Epidermal melanocyte (primary cell): ENCODE results near the gene CABLES1.
A peak's percentile ranks its signal among the peaks of the same experiment; 100 is the strongest.

ENCODE experiments used
- DNase-seq: peaks from one replicate; pipeline ENCODE4 v3.0.0; 2011; ENCODE audit warnings: low spot score; ENCODE audit not compliant: insufficient read length

The CABLES1 gene

DNA sequence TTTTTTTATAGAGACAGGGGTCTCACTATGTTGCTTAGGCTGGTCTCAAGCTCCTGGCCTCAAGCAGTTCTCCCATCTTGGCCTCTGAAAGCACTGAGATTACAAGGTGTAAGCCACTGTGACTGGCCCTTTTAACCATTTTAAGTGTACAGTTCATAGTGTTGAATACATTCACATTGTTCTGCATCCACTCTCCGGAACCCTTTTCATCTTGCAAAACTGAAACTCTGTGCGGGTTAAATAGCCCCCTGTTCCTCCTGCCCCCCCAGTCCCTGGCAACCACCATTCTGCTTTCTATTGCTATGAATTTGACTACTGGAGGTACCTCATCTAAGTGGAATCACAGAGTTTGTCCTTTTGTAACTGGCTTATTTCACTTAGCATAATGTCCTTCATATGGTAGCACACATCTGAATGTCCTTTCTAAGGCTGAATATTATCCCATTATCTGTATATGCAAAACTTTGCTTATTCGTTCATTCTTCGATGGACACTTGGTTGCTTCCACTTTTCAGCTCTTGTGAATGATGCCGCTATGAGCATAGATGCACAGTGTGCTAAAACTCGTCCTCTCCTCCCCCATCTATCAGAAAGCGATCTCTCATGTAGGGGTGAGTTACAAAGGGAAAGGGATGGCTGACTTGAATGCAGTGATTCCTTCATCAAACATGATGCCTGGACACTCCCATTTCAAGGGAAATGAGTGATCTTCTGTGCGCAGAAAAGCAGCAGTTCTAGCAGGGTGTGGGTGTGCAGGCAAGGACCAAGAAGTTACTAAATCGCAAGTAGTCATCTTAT is 30.2 kb downstream of the CABLES1 start:
- no peak for DNase-seq

DNA sequence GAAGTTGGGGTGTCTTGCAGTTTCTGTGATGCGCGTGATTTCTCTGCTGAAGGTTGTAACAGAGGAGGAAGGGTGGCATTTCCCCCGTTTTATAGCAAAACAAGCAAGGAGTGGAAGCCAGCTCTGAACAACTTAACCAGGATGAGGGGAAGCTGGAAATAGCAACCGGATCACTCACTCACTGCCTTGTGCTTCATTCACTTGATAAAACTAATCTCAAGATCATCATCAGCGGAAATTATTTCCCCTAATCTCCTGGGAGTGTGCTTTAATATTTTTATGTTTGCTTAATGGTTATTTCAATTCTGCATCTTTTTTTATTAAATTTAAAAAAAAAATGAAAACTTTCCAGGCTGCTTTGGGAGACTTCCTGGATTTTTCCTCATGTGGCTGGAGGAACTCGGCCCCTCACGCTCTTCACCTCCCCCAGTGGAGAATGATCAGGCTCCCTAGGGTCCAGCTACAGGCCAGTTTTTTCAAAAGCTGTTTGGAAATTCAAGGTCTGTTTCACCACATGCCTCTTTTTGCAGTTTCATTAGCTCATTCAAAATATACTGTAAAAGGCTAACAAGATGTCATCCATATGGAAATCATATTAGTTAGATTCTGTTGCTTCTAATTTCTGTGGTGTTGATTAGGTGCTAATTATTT is 31.7 kb downstream of the CABLES1 start:
- DNase-seq: no peak

DNA sequence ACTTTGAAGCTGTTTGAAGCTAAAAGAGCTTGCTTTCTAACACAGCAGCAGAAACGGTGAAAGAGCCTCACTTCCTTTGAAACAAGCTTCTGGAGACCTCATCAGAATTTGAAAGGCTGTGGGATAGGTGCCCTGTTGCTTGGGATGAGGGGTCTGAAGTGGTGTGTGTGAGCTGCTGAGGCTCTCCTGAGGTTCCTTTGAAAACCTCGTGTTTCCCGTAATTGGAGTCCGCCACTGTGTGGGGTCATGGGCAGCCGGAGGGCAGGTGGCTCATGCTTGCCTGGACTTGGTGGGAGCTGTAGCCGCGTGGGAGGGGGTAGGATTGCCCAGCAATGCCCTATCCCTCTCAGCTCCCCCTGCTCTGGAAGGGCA is 34.4 kb downstream of the CABLES1 start:
- DNase-seq: no peak

DNA sequence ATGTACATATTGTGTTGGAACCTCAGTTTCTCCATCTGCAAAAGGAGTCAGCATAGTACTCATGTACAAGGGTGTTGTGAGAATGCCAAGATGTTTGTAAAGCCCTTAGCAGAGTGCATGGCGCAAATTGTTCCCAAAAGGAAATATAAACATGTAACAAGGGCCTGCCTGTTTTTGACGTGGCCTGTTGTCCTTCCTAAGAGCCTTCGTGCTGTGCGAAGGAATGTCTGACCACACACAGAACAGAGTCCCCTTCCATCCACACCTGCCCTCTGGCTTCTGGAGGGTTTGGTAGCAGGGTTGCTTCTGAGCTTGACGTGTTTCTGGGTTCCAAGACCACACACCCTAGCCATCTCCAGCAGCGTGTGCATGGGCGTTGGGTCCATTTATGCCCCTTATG is 34.9 kb downstream of the CABLES1 start:
- DNase-seq: no peak

DNA sequence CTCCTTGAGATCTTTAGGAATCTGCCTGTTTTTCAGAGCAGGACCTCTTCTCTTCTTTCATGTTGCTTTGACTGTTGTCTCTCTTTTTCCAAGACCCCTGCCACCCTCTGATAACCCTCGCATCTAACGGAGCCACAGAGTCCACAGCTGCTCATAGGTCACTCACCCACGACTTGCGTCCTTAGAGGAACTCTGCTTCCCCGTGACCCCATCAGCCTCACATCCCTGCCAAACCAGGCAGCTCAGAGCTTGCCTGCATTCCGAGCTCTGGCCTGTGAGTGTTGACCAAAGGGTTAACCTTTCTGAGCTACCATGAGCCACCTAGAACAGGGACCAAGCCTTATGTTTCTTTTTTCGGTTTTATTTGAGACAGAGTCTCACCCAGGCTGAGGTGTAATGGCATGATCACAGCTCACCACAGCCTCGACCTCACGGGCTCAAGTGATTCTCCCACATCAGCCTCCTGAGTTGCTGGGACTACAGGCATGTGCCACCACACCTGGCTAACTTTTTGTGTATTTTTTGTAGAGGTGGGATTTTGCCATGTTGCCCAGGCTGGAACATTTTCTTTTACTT is 36.4 kb downstream of the CABLES1 start:
- DNase-seq: no peak

DNA sequence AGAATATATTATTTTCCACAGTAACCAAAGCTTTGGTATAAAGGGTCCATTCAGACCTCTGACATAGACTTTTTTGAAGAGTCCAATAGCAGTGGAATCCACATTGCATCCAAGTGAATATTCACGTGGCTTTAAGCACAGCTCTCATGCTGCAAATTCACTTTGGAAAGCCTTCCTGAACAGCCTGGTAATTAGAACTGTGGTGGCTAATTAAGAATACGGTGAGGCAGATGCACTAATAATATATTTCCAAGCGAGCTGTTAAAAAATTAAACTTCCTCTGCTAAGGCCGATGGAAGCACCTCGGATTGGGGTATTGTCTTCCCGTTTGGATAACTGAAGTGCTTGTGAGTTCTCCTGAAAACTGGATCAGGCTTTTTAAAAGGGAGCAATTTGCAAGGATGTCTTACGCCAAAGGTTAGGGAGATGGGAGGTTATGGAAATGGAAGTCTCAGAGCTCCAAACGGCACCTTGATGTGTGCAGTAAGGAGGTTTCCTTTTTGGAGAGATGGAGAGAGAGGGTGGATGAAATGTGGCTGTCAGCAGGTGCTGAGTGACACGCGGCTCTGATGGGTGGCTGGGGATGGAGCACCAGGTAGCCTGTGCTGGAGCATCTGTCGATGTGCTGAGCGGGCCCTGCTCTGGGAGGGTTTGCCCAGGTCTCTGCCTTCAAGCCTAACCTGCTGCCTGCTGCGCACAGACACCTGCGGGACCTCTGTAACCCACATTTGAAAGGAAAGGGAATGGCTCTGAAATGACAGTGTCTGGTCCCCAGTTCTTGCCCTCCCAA is 37.5 kb downstream of the CABLES1 start:
- DNase-seq: peak; percentile 36

DNA sequence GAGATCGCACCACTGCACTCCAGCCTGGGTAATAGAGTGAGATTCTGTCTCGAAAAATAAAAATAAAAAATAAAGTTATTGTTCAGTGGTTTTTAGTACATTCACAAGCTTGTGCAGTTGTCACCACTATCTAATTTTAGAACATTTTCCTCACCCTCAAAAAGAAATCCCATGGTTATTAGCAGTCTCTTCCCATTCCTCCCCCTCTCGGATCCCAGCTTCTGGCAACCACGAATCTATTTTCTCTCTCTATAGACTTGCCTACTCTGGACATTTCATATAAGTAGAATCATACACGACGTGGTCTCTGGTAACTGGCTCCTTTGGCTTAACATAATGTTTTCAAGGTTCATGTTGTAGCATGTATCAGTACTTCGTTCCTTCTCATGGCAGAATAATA is 38.6 kb downstream of the CABLES1 start:
- no peak for DNase-seq

DNA sequence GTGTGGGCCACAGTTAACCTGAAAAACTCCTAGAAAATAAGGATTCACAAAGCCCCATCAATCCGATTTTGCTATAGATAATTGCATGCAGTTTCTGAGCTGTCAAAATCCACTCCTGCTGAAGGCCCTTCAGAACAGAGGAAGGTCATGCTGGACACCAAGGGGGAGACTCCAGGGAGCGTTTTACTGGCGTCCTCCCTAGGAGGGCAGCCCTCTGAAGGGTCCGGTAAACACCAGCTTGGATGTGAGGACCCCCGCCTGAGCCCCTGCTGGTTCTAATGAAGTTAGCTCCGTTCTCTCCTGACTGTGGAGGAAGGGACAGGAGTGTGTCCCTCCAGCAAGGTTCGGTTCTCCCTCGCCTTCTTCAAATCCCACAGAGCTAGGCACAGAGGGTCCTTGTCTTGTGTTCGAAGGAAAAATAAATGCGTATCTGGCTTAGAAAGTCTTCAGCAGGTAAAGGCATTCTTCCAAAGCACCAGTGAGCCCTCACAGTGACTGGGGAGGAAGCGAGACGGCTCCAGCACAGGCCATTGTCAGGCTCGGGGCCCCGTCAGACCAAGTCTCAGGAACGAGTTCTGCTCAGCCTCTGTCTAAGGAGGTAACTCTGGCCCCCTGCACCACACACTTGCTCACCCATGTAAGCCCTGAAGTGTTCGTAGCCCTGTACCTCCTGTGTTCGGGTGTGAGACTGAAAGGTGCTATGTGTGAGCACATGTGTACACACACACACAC is 41.6 kb downstream of the CABLES1 start:
- no peak for DNase-seq

DNA sequence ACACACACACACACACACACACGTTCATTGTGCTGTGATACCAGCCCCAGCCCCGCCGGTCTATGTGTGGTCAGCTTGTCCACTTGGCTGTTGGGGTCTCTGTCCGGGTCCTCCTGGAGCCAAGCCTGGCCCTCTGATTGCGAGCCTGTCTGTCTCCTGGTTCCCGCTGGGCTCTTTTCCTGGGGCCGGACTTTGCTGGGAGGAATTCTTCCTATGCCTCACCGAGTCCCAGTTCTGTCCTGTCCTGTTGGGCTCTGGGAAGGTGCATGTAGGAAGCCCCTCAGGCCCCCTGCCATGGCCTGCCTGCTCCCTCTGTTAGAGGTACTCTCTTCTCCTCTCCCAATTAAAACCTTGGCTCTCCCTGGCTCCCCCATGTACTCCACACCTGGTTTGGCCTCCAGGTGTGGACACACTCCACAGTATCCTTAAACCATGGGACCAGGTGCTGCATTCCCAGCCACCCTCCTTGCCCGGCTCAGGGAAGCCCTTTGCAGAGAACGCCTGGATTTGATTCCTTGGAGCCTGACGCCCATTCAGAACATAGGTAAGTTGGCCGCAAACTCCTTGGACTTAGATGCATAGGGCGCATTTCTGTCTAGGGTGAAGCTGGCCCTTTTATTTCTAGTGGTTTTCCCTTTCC is 42.3 kb downstream of the CABLES1 start:
- DNase-seq: no peak

DNA sequence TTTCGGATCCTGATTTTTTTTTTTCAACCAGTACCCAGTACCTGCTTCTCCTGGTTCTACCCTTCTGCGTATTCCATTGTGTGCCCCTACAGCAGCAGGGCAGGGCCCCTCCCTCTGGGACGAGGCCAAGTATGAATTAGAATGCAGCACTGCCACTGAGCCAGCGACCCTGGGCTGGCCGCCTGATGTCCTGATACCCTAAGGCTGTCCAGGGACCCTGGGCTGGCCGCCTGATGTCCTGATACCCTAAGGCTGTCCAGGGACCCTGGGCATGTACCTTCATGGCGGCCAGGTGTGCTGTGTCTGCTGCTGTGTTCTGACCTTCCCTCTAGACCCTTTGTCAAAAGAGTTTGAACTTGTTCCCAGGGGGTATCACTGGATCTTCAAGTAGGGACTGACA is 42.9 kb downstream of the CABLES1 start:
- no peak for DNase-seq

DNA sequence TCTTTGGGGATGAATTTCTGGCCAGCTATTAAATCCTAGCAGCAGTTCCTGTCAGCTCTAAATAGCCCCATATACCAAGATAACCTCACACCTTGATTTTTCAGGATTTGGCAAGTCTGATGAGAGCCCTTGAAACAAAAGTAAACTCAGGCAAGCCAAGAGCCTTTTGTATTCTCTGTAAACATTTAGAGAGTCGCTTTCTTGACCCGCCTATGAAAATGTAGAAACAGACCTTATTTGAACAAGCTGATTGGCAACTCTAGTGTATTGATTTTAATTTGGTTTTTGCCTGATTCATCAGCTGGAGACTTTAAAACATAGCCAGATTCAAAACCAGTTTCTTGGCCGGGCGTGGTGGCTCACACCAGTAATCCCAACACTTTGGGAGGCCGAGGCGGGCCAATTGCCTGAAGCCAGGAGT is 43.4 kb downstream of the CABLES1 start:
- no peak for DNase-seq

DNA sequence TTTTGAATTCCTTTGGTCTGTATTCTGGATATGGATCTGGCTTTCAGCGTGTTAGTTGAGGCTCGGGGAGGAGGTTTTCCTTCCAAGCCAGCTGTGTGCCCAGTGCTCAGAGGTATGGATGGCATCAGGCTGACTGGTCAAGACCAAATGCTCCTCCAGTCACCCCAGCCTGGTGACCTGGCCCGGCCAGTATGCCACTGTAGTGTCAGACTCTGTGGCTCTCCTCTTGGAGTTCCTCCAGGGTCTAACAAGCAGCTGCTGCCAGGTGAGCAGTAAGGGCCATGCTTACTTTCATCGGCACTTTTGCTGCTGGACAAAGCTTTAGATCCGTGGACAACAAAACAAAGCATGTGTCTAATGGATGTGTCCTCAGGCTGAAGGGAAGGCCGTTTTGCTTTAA is 44.1 kb downstream of the CABLES1 start:
- DNase-seq: no peak

DNA sequence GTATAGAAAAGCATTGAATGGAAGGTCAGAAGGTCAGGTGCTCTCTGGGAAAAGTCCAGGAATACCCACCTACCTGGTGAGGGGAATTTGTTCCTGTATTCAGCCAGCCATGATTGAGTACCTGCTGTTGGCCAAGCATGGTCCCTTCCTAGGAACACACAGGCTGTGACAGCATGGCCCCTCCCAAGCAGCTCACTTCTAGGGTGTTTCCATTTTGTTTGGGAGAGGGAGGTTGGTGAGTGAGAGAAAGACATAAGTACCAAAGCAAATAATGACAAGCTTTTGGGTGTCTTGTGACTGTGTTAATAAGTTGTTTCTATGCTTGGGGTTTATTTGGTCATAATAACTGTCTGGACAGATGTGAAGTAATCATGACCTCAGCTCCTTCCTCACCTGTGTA is 46.3 kb downstream of the CABLES1 start:
- DNase-seq: no peak

DNA sequence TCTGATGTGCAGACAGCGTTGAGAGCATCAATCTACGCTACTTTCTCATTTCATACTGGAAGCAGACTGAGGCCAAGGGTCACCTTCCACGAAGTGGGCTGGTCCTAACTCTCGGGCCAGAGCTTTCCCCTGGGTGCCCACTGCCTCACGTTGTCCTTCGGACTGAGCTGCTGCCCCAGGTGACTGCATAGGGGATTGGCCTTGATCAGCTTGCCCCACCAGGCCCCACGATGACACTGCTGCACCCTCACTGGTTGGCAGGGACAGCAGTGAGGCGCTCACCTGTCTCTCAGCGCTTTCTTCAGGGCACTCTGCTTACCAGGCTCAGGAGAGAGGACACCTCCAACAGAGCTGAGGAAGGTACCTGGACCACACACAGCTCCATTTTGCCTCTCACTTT is 47.3 kb downstream of the CABLES1 start:
- no peak for DNase-seq

DNA sequence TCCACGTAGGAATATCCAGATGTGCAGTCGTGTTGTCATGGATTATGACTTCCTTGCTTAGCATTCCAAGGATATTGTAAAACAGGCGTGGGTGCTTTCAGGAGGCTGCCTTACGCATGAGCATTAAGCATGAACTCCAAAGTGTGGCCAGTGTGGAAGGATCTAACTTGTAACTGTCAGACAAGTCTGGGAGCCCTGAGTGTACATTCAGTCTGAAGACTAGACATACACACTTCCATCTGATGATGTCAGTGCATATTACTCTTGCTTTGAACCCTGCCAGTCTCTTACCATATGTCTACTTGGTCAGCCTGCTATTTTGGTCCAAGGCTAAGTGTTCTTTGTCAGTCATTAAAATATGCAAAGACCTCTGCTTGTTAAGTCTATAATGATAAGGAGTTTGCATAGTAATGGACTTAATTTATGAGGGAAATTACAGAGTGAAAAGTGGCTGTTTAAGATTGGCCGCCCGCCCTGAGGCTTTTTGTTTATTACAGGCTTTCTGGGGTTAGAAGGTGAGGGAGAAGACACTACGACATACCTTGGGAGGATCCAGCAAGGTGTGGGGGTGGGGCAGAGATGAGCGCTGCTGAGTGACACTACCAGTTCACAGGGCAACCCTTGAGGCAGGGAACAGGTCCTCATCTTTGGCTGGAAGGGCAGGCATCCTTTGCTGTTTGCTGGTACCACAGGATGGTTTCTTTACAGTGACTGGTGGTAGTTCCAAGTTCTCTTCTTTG is 48.3 kb downstream of the CABLES1 start:
- DNase-seq: no peak

DNA sequence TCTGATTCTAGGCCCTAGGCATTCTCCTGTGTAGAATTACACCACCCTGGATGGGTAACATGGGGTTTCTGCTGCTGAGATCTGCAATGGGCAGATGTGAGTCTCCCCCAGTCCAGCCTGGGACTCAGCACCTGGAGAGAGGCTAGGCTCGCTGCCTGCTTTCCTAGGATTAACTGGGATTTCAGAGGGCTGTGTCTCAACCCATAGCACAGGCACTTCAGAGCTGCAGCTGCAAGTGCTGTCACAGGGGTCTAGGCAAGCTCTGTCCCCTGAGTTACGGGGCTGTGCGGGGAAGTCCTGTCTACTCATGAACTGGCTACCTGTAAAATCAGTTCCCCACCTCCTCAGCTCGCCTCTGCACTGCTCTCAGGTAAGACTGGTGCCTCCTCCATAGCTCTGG is 51.5 kb downstream of the CABLES1 start:
- DNase-seq: no peak

DNA sequence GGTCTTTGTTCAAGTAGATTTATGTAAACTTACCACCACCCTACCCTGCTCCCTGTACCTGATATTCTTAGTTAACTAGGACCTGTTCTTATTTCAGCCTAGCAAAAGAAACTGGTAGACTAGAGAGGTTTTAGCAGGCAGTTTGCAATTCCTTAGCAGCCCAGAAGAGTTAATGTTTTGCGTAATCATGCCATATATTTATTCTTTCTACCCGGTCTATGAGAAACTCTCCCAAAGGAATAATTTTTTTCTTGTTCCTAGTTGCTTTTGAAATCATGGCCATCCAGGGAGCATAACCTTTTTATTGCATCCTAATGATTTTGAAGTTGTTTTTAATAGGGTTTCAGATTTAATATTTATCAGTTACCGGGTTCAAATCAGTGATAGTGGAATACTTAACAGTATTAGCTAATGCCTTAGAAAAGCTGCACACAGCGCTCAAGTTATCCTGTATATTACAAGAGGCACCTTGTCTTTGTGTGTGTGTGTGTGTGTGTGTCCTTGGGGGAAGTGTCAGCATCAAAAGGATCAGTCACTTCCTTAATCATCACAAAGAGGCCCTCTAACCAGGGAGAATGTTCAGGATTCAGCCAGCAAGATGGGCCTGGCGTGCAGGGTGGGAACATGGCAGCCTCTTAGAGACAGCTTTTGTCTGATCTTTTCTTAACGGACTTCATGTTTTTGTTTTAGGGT is 52.9 kb downstream of the CABLES1 start:
- DNase-seq: no peak

DNA sequence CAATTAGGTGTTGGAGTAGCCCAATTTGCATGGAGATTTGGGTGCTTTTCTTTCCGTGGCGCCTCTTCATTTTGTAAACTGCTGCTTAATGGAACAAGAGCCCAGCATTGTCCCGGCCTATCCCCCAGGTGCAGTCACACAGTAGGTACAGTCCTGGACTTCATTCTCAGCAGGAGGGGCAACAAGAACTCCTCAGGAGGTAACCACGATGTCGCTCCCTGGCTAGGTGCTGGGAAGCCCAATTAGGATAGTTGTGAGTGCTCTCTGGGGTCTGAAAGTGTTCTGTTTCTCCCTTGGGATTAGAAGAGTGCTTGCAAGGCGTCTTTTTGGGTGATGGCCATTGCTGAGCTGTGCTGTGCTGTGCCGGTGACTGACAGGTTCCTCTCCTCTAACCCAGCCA is 53.8 kb downstream of the CABLES1 start:
- DNase-seq: no peak
